NCI-H510A treated with DMSO at 0.1 percent for 48 hours (cell line): ENCODE measurements around the gene BPHL.
"Not testable (repeated sequence)": the region's sequence is repeated elsewhere in the genome, so short reads cannot be mapped to it uniquely, and the experiment has no call there.

Experiments
- DNase-seq: peaks from one replicate; lab custom pipeline; 2025; lab: John Stamatoyannopoulos, UW

BPHL gene

GRCh38 chr6:3118353-3119039 lies at the start of gene BPHL:
Gene BPHL, plus strand, starts transcription at chr6:3118711. Its CDS starts 30 bp downstream, at chr6:3118741.
- peak; percentile 83 for DNase-seq

DNA sequence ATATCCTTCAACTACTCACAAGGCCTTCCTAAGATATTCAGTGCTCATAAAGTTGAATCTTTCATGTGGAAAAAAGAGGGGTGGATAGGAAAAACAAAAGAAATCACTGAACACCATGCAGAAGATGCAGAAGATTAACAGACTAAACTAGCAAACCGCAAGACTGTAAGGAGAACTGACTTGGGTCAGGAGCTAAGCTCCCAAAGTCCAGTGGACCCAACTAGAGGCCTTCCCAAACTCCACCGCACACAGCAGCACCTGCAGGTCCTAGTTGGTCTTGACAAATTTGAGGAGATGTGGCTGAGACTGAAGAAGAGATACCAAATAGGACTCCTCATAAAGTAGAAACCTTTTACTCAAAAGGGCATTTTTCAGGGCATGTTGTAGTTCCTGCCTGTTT lies 46.9 kb upstream of the BPHL start:
- no peak for DNase-seq

DNA sequence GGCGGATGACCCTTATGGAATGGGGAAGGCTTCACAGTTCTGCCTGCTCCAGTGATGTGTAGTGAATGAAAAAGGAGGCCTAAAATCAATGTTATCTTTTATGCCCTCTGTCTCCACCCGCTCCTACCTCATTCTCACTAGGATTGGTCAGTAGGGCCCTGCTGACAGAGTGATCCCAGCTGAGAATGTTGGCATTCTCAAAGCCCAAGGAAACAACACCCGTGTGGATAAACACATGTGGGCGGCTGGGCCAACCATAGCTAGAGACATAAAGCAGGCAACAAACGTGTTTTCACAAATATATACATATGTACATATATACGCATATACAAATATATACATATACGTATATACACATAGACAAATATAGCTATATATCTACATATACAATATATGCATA lies 45.7 kb upstream of the BPHL start:
- no peak for DNase-seq

DNA sequence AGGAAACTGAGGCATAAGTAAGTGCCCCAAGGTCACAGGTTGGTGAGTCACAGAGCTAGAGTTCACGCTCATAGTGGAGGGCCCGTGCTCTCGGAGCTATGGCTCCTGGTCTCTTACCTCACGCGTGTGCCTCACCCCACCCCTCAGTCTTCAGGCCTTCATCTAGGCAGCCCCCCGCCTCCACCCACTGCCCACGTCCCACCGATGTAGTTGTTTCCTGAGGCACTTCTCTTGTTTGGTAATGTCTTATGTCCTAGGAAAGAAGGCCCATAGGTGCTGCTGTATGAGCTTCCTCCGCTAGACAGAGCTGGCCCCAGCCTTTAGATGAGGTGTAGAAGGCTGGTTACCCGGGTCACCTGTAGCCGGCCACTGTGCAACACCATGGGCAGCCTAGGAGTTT lies 45.1 kb upstream of the BPHL start:
- DNase-seq: no peak

- no peak for DNase-seq
Measured at GRCh38 chr6:3075772-3076113, 42.8 kb upstream of the BPHL start.

DNA sequence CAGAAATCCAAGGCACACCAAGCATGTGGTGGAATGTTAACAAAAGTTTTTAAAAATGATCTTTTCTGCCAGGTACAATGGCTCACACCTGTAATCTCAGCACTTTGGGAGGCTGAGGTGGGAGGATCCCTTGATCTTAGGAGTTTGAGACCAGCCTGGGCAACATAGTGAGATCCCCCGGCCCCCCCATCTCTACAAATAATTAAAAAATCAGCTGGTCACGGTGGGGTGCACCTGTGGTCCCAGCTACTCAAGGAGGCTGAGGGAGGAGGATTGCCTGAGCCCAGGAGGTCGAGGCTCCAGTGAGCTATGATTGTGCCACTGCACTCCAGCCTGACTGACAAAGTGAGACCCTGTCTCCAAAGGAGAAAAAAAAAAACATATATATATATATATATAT lies 42.2 kb upstream of the BPHL start:
- no peak for DNase-seq

DNA sequence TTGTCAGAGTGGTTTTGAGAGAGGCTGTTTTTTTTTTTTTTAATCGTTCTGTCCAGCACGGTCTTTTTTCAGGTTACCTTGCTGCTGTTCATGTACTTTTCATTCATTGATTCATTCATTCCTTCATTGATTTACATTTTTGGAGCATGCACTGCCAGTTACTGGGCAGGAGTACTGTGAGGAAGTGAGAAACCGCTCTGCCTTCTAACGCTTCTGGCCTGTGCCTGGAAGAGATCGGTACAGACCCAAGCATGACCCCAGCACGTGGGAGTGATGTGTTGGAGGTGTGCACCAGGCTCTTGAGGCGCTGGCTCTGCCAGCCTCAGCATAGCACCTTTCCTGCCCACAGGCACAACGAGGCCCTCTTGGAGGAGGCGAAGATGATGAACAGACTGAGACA lies 41.1 kb upstream of the BPHL start:
- no peak for DNase-seq

DNA sequence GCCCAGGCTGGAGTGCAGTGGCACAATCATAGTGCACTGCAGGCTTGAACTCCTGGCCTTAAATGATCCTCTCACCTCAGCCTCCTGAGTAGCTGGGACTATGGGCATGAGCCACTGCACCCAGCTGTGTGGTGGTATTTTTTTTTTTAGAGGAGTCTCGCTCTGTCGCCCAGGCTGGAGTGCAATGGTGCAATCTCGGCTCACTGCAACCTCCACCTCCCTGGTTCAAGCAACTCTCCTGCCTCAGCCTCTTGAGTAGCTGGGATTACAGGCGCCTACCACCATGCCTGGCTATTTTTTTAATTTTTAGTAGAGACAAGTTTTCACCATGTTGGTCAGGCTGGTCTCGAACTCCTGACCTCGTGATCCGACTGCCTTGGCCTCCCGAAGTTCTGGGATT lies 39.6 kb upstream of the BPHL start:
- not testable (repeated sequence) for DNase-seq

- DNase-seq: no peak
Measured at GRCh38 chr6:3079682-3080081, 38.8 kb upstream of the BPHL start.

DNA sequence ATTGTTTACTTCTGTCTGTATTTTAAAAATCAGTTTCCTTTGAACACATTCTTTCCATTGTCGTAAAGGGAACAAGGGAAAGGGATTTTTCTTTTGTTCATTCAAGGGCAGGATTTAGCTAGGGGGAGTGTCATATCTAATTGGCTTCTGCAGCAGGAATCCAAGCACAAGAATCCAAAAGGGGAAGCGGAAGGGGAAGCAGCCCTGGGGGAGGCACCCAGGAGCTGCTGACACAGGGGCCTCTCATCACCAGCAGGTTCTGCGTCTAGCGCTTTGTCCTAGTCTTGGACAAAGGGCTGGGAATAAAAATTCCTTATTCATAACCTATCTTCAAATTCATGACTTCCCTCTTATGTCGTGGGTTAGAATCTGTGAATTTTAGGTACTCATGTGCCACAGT lies 36.6 kb upstream of the BPHL start:
- no peak for DNase-seq

GRCh38 chr6:3085074-3085473 lies 33.4 kb upstream of the BPHL start:
- no peak for DNase-seq

DNA sequence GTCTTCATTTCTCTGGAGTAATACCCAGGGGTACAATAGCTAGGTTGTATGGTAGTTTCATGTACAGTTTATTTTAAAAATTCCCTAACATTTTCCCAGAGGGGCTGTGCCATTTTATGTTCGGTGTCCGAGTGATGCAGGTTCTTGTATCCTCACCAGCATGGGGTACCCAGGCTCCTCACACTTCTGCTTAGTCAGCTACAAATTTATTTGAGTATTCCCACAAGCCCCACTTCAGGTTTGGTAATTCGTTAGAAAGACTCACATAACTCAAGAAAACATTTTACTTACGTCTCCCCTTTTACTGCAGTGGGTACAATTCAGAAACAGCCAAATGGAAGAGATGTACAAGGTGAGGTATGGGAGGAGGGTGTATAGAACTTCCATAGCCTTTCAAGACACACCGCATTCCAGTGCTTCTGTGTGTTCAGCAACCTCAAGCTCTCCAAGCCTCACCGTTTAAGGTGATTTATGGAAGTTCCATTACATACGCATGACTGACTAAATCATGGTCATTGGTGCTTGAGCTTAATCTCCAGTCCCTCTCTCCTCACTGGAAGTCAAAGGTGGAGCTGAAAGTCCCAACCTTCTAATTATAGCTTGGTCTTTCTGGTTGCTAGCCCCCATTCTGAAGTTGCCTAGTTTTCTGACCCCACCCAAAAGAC lies 32.1 kb upstream of the BPHL start:
- DNase-seq: no peak

DNA sequence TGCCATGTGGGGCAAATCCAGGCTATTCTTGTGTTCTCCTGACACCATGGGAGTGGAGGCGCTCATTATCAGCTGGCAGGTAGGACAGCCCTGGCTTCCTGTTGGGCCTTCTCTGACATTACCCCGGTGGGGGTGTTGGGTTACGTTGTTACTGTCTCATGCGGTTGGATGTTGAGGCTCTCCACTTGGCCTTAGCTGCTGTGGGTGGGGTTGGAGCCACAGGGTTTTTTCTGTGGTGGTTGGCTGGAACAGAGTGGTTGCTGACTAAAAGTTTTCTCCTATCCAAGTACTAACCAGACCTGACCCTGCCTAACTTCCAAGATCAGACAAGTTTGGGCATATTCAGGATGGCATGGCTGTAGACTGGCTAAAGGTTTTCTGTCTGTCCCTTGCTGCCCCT lies 30.1 kb upstream of the BPHL start:
- DNase-seq: no peak

DNA sequence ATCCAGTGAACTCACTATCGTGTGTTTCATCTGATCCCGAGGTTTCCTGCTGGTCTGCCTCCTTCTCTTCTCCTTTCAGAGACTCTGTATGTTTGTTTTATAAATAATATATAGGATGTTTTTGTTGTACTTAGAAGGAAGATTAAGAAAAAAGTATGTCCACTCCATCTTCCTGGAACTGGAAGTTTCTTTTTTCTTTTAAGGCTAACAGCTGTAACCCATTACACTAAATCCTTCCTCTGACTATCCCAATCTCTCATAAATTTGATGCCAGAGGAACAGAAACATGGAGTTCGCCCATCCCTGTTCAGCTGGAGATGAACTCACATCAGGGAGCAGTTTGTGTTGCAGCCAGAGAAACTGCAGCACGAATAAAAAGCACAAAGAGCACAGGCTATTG lies 29.5 kb upstream of the BPHL start:
- DNase-seq: no peak

DNA sequence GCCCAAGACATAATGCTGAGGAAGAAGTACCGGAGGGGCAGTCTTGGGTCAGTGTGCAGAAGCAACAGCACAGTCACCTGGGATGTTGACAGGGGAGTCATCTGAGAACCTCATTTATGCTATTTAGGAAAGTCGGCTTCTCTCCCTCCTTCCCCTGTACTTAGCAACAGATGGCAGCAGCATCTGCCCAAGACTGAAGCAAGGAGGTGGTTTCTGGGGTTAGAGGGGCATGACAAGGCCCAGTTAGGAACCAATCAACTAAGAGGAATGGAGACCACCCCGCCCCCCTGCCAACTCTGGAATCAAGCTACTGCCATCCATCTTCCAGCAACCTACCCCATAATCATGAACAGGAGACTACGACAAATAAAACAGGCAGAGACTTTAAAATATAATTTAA lies 28.5 kb upstream of the BPHL start:
- no peak for DNase-seq

GRCh38 chr6:3094815-3095214 lies 23.7 kb upstream of the BPHL start:
- no peak for DNase-seq

- DNase-seq: no peak
Measured at GRCh38 chr6:3102875-3103274, 15.6 kb upstream of the BPHL start.

DNA sequence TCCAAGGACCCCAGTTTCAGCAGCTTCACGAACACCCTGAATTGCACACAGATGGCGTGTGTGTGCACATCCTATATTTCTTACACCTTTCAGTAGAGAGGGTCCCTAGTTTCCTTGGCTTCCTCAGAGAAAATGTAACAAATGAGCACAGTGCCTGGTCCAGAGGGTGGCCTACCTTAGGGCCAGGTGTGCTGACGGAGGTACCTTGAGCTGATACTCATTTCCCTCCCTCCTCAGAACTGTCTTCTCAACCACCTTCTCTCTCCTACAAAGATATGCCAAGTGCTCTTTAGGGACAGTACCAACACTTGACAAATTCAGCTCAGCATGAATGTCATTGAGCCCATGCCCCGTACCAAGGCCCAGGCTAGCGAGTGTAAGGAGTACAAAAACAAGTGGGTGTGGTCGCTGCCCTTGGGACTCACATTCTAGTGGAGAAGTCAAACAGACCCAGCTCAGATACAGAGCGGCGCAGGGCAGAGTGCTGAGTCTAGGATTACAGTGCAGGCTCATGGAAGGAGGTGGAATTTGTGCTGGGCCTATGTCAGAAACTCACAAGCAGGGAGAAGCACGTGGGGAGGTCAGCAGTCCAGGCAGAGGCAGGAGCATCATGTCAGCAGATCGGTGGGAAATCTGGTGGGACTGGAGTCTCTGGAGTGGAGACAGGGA lies 9.6 kb upstream of the BPHL start:
- no peak for DNase-seq

- no peak for DNase-seq
Measured at GRCh38 chr6:3109761-3110160, 8.8 kb upstream of the BPHL start.

- no peak for DNase-seq
Measured at GRCh38 chr6:3114377-3114776, 4.1 kb upstream of the BPHL start.

DNA sequence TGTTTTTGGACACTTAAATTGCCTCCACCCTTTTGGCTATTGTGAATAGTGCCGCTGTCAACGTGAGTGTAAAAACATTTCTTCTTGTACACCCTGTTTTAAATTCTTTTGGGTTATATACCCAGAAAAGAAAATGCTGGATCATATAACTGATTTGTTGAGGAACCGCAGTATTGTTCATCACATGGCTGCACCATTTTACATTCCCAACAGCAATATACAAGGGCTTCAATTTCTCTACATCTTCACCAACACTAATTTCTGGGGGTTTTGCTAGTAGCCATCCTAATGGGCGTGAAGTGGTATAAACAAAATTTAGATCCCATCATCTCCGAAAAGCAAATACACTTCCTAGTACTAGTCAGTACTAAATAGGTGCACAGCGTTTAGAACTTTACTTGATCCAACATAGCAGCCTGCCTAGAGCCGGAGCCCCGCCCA lies 579 bp upstream of the BPHL start:
- peak; percentile 70 for DNase-seq

GRCh38 chr6:3119040-3119723 lies 671 bp downstream of the BPHL start:
- peak; percentile 8 for DNase-seq

- DNase-seq: no peak
Measured at GRCh38 chr6:3120765-3121089, 2.2 kb downstream of the BPHL start.
